ENCODE measurements around the gene SH2D6.

DNA sequence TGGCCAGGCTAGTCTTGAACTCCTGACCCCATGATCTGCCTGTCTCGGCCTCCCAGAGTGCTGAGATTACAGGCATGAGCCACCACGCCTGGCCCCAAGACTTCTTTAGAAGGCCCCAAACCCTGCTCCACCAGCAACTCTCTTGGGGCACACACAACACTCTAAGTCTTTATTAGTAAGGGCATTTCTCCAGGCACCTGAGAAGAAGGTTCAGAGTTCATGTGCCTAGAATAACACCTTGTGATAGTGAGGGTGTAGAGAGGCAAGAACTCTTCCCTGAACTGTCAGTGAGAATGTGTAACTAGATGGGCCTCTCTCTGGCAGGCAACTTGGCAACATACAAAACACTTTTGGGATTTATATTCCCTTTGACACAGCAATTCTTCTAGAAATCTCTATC lies 43.8 kb downstream of the SH2D6 start:
- TF ChIP-seq EZH2phosphoT487 (IDR thresholded peaks at IDR 0.05) (no peak), CTCF (IDR thresholded peaks at IDR 0.05) (no peak), EZH2 (IDR thresholded peaks at IDR 0.05) (no peak)

All from neural progenitor cell (in vitro differentiated cells).